ENCODE data around the gene ROBO1. TPM values are rescaled to one million over a fixed set of nuclear protein-coding genes. Genes with fewer than 3 reads are reported as not detected.

The ROBO1 gene
- total and polyA plus RNA-seq, 2 of the 8 experiments (the other 6 are each of a cell fraction or from before 2014, with no cell fraction given): 51.4 to 91.0 TPM

- TF ChIP-seq E2F6 (IDR thresholded peaks at IDR 0.05) (no peak), SP2 (IDR thresholded peaks at IDR 0.05; ENCODE audit: low read length) (no peak), TAF7 (optimal IDR thresholded peaks at IDR 0.05; ENCODE audit: borderline replicate concordance, low read depth, low read length) (no peak), SIN3A (conservative IDR thresholded peaks at IDR 0.05 in 1 of 2, IDR thresholded peaks at IDR 0.05 in 1 of 2; ENCODE audit: low read depth in 1 of 2, low read length in 2 of 2) (no peak)
Observed at GRCh38 chr3:78940128-78940527, 827.7 kb downstream of the ROBO1 start (continued).
